Hepatic stellate cell (primary cell): ENCODE measurements around the gene ADCY5.

Experiments used
- DNase-seq: peaks from one replicate; pipeline ENCODE4 v3.0.0; 2011; ENCODE audit warnings: low spot score

ADCY5 gene

DNA sequence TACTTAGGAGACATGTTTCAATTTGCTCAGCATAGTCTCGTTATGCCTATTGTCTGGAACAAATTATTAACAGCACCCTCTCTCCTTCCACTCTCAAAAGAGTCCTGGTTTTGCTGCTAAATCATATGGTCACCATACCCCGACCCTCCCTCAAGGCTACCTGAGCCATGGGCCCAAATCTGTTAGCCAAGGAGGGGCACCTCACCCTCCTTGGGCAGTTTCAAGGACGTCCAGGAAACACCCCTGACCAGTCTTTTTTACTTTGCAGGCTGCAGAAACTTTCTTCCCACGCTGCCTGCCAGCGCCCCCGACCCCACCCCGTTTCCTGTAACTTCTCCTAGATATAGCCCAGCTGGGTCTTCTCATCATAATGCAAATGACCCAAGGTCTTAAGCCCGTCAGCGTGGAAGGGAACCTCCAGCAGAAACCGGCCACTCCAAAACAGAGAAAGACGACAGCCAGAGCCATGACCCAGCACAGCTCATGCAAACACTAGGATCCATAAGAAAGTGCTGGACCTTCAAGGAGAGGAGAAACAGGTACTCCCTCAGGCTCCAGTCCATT is 62.3 kb downstream of the ADCY5 start:
- no peak for DNase-seq

DNA sequence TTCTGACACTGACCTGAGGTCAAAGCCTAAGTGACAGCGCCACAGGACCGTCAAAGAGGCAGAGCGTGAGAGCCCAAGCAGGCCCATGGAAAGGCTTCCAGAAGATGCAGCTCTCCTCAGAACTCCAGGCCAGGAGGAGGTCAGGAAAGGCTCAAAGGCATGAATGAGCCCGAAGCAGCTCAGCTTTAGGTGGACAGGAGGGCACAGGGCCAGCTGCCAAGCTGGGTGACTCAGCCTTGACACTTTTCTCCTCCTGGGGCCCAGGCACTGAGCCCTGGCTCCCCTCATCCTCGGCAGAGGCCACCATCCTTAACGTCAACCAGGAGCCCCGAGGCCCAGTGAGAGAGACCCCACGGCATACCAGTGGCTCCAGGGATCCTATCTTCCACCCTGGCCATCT is 62.9 kb downstream of the ADCY5 start:
- no peak for DNase-seq

DNA sequence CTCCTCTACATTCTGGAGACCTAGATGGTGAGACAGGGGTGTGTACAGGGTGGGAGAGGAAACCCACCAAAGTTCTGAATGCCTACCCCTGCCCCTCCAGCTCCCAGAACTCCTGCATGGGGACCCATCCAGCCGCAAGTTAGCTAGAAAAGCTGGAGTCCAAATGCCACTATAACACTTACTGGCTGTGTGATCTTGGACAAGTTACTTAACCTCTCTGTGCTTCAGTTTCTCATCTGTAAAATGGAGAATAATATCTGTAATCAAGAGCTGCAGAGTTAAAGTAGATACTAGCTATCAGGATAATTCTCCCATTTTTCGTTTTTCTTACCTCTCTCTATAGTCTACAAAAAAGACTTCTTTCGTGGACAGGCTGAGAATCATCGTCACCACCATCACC is 63.4 kb downstream of the ADCY5 start:
- no peak for DNase-seq

- no peak for DNase-seq
Measured at GRCh38 chr3:123385001-123385401, 63.9 kb downstream of the ADCY5 start.

DNA sequence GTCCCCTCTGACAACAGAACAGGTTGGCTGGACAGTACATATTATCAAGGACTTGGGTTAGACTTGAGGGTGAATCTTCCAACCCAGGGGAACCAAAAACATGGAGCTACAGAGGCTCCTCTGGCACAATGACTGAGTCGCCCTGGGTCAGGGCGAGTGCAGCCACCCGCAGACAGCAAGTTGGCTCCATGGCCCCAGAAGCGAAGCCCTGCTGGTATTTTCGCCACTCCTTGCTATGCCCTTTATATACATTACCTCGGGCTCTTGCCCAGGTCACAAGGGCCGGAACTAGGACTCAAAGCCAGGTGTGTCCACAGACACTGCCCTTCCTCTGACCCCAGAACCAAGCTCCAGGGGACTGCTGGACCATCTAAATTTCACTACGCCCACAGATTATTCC is 64.6 kb downstream of the ADCY5 start:
- DNase-seq = no peak

DNA sequence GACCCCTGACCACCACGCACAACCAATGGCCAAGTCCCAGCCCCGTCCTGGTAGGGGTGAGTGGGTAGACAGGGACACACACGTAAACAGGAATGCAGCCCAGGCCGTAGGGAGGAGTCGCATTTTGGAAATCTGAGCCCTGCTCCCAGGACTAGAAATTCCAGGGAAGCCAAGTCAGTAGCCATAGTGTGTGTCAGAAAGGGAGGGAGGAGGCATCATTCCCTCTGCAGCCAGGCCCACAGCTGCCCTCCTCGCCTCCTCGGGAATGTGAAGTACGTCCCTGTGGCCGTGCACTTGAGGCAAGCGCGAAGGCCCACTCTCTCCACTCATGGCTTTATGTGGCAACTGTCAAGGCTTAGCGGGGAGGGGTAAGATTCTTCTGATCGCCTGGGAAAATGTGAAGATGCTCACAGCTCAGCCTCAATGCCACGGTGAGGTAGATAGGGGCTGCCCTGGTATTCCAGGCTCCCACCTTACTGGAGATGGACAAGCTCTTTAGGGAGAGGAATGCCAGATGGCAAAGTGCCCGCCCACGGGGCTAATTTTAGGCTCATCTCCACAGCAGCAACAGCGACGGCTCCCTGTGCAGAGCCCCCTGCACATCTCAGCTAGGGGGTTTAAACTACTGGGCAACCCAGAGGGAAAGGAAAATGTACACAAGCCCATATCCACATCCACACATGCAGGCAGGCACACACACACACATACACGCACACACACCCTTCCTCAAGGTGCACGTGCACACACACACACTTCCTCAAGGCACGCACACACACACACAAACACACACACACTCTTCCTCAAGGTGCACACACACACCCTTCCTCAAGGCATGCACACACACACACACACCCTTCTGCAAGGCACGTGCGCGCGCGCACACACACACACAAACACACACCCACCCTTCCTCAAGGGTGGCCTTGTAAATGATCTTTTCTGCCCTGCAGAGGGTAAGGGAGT is 65.5 kb downstream of the ADCY5 start:
- DNase-seq = peak; percentile 52

DNA sequence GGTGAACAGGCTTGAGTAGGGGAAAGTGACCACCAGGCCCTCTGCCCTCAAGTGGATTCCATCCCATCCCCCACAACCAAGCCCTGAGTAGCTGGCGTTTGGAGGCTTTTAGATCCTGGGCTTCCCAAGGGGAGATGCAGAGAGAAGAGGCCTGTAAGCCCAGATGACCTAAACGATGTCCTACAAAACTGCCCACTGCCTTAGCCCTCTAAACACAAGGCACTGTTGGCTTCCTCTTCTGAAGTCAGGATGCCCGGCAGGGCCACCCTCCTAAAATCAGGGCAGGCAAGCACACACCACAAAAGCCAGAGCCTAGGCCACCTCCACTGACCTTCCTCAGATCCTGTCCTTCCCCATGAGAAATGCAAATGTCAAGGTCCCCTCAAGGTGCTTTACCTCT is 68.6 kb downstream of the ADCY5 start:
- no peak for DNase-seq

GRCh38 chr3:123379041-123379830 is 69.7 kb downstream of the ADCY5 start:
- no peak for DNase-seq

GRCh38 chr3:123378409-123378915 is 70.4 kb downstream of the ADCY5 start:
- DNase-seq = no peak

DNA sequence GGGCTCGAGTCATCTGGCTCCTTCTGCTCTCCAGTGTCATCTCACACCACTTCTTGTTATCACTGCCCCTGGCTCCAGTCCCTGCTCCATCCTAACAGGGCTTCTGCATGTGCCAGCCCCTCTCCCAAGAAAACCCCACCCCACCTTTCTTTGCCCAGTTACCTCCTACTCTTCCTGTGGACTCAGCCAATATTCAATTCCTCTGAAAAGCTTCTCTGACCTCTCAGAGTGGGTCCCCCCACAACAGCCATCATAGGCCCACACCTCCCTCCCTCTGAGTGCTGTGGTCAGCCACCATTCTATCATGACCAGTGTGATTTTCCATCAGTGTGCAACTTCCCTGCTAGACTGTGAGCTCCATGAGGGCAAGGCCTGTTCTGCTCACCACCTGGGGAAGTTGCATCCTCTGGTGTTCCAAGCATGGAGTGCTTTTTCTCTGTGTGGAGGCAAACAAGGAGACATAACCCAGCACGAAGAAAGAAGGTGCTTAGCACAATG is 71.6 kb downstream of the ADCY5 start:
- no peak for DNase-seq

DNA sequence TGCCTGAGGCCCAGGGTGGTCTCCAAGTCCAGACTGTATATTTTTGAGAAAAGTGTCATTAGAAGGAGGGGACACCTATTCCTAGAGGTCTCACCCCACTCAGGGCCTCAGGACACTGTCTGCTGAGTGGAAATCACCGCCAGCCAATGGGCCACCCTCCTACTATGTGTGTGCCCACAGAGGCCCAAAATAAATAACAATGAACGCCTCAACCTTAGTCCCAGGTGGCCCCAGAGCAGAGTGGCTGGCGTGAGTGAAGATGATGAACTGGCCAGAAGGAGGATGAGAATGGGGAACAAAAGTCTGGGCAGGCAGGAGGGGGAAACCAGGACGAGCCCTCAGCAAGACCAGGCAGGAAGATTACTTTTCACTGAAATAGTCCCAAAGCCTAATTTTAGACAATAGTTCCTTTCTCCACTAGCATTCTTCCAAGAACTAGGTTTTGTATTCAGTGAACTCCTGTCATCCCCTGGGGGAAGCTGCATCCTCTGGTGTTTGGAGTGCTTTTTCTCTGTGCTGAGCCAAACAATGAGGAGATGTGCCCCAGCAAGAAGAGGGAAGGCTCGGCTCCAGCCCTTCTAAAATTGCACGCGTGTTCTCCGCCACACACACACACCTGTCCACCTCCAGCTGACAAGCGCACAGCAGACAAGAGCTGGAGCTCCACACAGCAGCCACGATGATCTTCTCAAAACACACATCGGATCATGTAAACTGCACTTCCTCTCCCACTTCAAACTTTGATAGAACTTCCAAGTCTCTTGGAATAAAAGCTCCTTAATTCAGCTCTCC is 72.2 kb downstream of the ADCY5 start:
- DNase-seq = no peak

DNA sequence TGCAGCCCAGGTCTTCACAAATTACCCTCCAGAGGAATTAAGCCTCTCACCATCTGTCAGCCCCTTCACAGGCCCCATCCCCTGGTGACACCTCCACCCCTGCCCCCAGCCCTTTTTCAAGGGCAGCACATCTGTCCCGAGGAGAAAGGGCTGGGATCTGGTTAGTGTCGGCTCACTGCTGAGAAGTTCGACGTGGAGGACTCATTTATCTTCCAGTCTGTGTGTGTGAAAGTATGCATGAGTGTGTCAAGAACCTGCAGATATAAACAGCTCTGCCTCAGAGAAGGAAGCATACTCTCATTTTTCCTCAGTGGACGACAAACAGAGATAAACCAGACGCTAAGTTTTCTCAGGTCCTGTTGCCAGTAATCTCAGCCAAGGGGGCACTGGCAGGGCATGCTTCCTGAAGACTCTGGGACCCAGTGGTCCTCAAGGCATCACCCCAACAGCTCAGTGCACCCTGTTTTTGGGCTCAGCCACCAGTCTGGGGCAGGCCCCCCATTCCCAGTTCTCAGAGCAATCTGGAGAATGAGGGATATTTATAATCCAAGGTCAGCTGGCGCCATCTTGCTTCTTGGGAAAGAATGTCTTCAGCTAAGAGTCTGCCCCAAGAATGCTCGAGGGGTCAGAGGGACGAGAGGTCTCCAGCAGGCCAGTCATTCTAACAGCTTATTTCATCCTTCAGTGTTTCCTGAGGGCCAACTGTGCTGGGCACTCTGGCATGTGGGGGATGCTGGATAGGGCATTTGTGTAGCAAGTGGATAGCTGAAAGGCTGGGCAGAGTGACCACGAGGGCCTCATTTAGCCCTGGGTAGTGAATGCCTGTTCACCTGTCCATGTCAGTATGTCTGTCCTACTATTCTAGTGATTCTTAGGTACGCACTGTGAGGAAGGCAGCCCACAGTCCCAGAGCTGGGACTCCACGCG is 73.6 kb downstream of the ADCY5 start:
- no peak for DNase-seq

- no peak for DNase-seq
Measured at GRCh38 chr3:123374016-123374415, 74.9 kb downstream of the ADCY5 start.

DNA sequence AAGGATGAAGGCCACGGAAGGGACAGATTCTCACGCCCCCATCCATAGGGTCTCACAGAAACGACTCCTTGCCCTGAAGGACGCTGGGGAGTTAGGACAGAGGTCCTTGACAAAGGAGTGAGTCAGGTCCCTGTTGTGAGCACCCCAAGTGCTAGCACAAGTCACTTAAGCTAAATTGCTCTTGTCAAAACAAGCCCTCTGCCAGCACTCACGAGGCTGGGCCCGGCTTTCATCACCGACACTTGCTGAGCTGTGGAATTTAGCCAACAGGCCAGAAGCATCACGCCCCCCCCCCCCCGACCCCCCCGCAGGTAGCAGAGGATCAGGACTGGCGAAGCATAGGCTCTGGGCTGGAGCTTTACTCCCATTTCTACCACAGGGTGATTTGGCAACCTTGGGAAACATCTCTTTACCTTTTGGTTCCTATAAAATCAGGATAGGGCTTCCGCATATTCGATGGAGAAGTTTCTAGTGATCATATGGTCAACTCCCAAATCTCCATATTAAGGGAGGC is 75.4 kb downstream of the ADCY5 start:
- no peak for DNase-seq

- no peak for DNase-seq
Measured at GRCh38 chr3:123372686-123373473, 76.0 kb downstream of the ADCY5 start.

- DNase-seq = no peak
Measured at GRCh38 chr3:123371859-123372685, 76.8 kb downstream of the ADCY5 start.

- DNase-seq = no peak
Measured at GRCh38 chr3:123371426-123371825, 77.5 kb downstream of the ADCY5 start.

DNA sequence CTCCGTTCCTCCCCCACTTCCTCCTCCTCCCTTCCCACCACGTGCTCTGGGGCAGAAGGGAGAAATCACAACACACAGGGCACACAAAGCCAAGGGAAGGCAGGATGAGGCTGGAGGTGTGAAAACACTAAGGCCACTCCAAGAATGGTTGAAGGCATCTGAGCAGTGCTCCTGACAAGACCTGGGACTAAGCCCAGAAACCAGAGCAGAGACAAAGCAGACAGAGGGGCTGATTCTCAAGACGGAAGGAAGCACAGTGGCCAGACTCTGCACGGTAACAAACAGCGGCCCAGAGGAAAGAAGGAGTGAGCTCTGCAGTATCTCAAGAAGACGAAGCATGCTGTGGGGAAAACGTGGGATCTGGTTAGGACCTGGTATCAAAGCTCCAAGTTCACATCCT is 78.1 kb downstream of the ADCY5 start:
- no peak for DNase-seq

DNA sequence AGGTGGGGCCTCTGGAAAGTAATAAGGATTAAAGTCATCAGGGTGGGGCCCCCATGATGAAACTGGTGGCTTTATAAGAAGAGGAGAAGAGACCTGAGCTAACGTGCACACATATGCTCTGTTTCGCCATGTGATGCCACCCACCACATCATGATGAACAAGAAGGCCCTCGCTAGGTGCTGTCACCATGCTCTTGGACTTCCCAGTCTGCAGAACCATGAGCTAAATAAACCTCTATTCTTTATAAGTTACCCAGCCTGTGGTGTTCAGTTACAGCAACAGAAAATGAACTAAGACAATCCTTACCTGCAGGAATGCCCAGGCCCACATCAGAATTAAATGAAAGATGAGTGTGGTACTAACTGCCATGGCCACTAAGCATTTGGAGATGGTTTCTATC is 79.8 kb downstream of the ADCY5 start:
- no peak for DNase-seq
